CD14-positive monocyte (primary cell): ENCODE measurements around the gene RIC3. TPM values are rescaled to one million over a fixed set of nuclear protein-coding genes. Genes with fewer than 3 reads are reported as not detected.

Experiments
- DNase-seq, 3 donors: peaks; one replicate each; pipeline ENCODE4 v3.0.0-alpha.2; 2011 to 2022
- H2AFZ ChIP-seq: 2 replicates; pipeline ENCODE4 v1.6.0; 2012; ENCODE audit warnings: mild to moderate bottlenecking, low read depth, low read length, inconsistent platforms; ENCODE audit not compliant: insufficient read depth, poor library complexity, severe bottlenecking
- H3K27ac ChIP-seq, 2 donors: 1 replicate in 1 of 2; 2 replicates in 1 of 2; pipeline ENCODE4 v1.5.1; 2012 to 2013; ENCODE audit warnings: low read length in 2 of 2, control low read depth in 1 of 2, inconsistent platforms in 1 of 2, low read depth in 1 of 2, mild to moderate bottlenecking in 1 of 2
- H3K27me3 ChIP-seq, 2 donors: one replicate each; pipeline versions ENCODE4 v1.6.0 to v1.6.1; 2011 to 2013; ENCODE audit warnings: low read length in 2 of 2; ENCODE audit not compliant: control insufficient read depth in 2 of 2, insufficient read depth in 2 of 2
- H3K36me3 ChIP-seq, 2 donors: replicated peaks in 1 of 2; 1 replicate in 1 of 2; 2 replicates in 1 of 2; pipeline versions ENCODE4 v1.5.1 to v1.6.1; 2012 to 2013; ENCODE audit warnings: low read length in 2 of 2, control low read depth in 1 of 2, inconsistent platforms in 1 of 2, mild to moderate bottlenecking in 1 of 2; ENCODE audit not compliant: insufficient read depth in 2 of 2, control insufficient read depth in 1 of 2
- H3K4me1 ChIP-seq, 2 donors: 1 replicate in 1 of 2; 2 replicates in 1 of 2; pipeline versions ENCODE4 v1.5.1 to v1.6.1; 2012 to 2013; ENCODE audit warnings: low read length in 2 of 2, control low read depth in 1 of 2, inconsistent platforms in 1 of 2, mild to moderate bottlenecking in 1 of 2, moderate library complexity in 1 of 2; ENCODE audit not compliant: insufficient read depth in 2 of 2, control insufficient read depth in 1 of 2
- H3K4me2 ChIP-seq: replicated peaks from 2 replicates; pipeline ENCODE3; 2012; ENCODE audit warnings: low read length, moderate library complexity, mild to moderate bottlenecking; ENCODE audit not compliant: poor library complexity, severe bottlenecking; ENCODE audit errors: extremely low read depth
- H3K4me3 ChIP-seq, 3 experiments: fragments of 200-600 bp in 1 of 3; sonication (generic) in 1 of 3; replicated peaks in 1 of 3; 1 replicate in 2 of 3; 2 replicates in 1 of 3; pipeline ENCODE4 v1.5.1; 2011 to 2013; ENCODE audit warnings: low read length in 3 of 3, mild to moderate bottlenecking in 3 of 3, control low read depth in 2 of 3, low read depth in 2 of 3, inconsistent platforms in 1 of 3, moderate library complexity in 1 of 3
- H3K79me2 ChIP-seq: 2 replicates; pipeline ENCODE4 v1.6.0; 2012; ENCODE audit warnings: mild to moderate bottlenecking, control low read depth, inconsistent platforms, low read length, moderate library complexity; ENCODE audit not compliant: insufficient read depth
- H3K9ac ChIP-seq: 2 replicates; pipeline ENCODE4 v1.6.0; 2017; ENCODE audit warnings: low read length, mild to moderate bottlenecking; ENCODE audit not compliant: insufficient read depth, poor library complexity, severe bottlenecking
- H3K9me3 ChIP-seq, 2 donors: replicated peaks in 1 of 2; 1 replicate in 1 of 2; 2 replicates in 1 of 2; pipeline versions ENCODE4 v1.5.1 to v1.6.1; 2012 to 2013; ENCODE audit warnings: low read length in 2 of 2, control low read depth in 1 of 2; ENCODE audit not compliant: control insufficient read depth in 1 of 2, insufficient read depth in 1 of 2
- H4K20me1 ChIP-seq: 2 replicates; pipeline ENCODE4 v1.6.0; 2012; ENCODE audit warnings: mild to moderate bottlenecking, low read length, control low read depth, moderate library complexity; ENCODE audit not compliant: insufficient read depth
- H3K27ac Mint-ChIP-seq, 7 donors: one replicate each; pipeline ENCODE4 v1.8.0; 2020; ENCODE audit warnings: mild to moderate bottlenecking in 7 of 7, mixed read lengths in 7 of 7, moderate library complexity in 6 of 7, inconsistent platforms in 2 of 7
- H3K27me3 Mint-ChIP-seq, 3 donors: one replicate each; pipeline ENCODE4 v1.8.0; 2021 to 2022; ENCODE audit warnings: low read depth in 3 of 3, mild to moderate bottlenecking in 3 of 3, mixed read lengths in 3 of 3, moderate library complexity in 3 of 3, inconsistent platforms in 1 of 3
- H3K36me3 Mint-ChIP-seq, 2 donors: one replicate each; pipeline ENCODE4 v1.8.0; 2020; ENCODE audit warnings: mixed read lengths in 2 of 2, inconsistent platforms in 1 of 2, mild to moderate bottlenecking in 1 of 2
- H3K4me1 Mint-ChIP-seq: one replicate; pipeline ENCODE4 v1.8.0; 2020; ENCODE audit warnings: mild to moderate bottlenecking, mixed read lengths
- H3K4me3 Mint-ChIP-seq, 2 donors: one replicate each; pipeline ENCODE4 v1.8.0; 2020; ENCODE audit warnings: mild to moderate bottlenecking in 2 of 2, mixed read lengths in 2 of 2, moderate library complexity in 1 of 2
- H3K9me3 Mint-ChIP-seq, 7 donors: one replicate each; pipeline ENCODE4 v1.8.0; 2020 to 2022; ENCODE audit warnings: mixed read lengths in 7 of 7, mild to moderate bottlenecking in 6 of 7, moderate library complexity in 6 of 7, inconsistent platforms in 2 of 7
- WGBS: methylation state at CpG from one replicate; pipeline ENCODE4 v1.1.5; 2013; ENCODE audit warnings: missing lambda C conversion rate; ENCODE audit not compliant: insufficient coverage; 5-methylcytosine and 5-hydroxymethylcytosine counted together
- intact Hi-C, 2 donors: fragments of 100-400 bp; cut with micrococcal nuclease; formaldehyde crosslinking; loops; one replicate each; pipeline versions ENCODE4 v1.15.0 to v1.15.1; 2023
- polyA plus RNA-seq, 3 donors: library from polyadenylated mRNA; depleted of rRNA in 1 of 3; unstranded in 2 of 3; stranded (reverse) in 1 of 3; fragments of 300-500 nt in 2 of 3; fragments of >200 nt in 1 of 3; fragmentation: Illumina TruSeq in 2 of 3; gene quantifications; 1 replicate in 2 of 3; 2 replicates in 1 of 3; pipeline ENCODE4 v1.2.3, GENCODE V29; 2012 to 2021
- TF ChIP-seq, protein P1 (sequence below): fragments of 200-600 bp; IDR thresholded peaks from one replicate; pipeline ENCODE4 v1.8.0; 2022; ENCODE audit warnings: antibody characterized with exemption, mild to moderate bottlenecking

RIC3 gene
- polyA plus RNA-seq, 3 donors = 0.17 TPM; not detected in 2

DNA sequence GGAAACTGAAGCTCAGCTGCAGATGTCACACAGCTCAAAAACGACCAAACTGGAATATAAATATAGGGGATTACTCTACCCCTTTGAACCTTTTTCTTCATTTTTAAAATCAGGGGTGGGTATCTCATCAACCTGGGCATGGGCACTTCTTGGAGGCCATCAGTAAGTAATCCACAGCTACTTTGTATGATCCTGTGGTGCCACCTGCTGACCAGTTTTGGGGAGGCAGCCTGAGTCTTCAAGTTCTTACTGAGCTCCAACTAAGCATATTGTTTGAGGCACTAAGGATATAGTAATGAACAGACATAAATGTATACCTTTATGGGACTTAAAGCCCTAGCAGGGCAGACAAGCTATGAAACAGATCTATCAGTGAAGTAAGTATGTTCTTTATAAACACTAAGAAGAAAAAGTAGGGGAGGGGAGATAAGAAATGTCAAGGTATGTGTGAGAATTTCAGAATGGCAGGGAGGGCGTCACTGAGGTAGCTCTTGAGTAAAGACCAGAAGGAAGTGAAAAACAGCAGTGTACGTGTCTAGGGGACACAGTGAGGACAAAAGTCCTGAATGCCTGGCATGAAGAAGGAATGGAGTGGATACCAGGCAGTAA is 69.4 kb downstream of the RIC3 start:
- Mint-ChIP-seq H3K27ac (no peak overlapping the region), H3K27me3 (peaks cover 0 to 3% (median 0%) of the 10 kb centered on the region in 3 donors), H3K4me1 (no peaks in the 10 kb centered on the region), H3K36me3 (no peaks in the 10 kb centered on the region), H3K4me3 (no peak overlapping the region), H3K9me3 (no peaks in the 10 kb centered on the region)
- Histone ChIP-seq H4K20me1 (no peaks in the 10 kb centered on the region), H3K4me3 (no peak overlapping the region), H3K9me3 (no peaks in the 10 kb centered on the region), H3K9ac (no peak overlapping the region), H3K27me3 (no peaks in the 10 kb centered on the region), H3K4me1 (no peaks in the 10 kb centered on the region), H3K27ac (no peak overlapping the region), H3K36me3 (no peaks in the 10 kb centered on the region), H3K79me2 (no peaks in the 10 kb centered on the region), H3K4me2 (no peak overlapping the region), H2AFZ (no peak overlapping the region)
- intact Hi-C loops = loop anchor here in 1 of 2 donors (2.0 kb wide), 1 partner anchor 67 kb away; no protein-coding TSS in a partner anchor
- peak; percentile 13 to 38 (median 33) for DNase-seq
- TF ChIP-seq, protein P1, sequence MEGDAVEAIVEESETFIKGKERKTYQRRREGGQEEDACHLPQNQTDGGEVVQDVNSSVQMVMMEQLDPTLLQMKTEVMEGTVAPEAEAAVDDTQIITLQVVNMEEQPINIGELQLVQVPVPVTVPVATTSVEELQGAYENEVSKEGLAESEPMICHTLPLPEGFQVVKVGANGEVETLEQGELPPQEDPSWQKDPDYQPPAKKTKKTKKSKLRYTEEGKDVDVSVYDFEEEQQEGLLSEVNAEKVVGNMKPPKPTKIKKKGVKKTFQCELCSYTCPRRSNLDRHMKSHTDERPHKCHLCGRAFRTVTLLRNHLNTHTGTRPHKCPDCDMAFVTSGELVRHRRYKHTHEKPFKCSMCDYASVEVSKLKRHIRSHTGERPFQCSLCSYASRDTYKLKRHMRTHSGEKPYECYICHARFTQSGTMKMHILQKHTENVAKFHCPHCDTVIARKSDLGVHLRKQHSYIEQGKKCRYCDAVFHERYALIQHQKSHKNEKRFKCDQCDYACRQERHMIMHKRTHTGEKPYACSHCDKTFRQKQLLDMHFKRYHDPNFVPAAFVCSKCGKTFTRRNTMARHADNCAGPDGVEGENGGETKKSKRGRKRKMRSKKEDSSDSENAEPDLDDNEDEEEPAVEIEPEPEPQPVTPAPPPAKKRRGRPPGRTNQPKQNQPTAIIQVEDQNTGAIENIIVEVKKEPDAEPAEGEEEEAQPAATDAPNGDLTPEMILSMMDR = peak; percentile 75
- 53% methylated on average over 2 of the region's 3 CpGs for WGBS

DNA sequence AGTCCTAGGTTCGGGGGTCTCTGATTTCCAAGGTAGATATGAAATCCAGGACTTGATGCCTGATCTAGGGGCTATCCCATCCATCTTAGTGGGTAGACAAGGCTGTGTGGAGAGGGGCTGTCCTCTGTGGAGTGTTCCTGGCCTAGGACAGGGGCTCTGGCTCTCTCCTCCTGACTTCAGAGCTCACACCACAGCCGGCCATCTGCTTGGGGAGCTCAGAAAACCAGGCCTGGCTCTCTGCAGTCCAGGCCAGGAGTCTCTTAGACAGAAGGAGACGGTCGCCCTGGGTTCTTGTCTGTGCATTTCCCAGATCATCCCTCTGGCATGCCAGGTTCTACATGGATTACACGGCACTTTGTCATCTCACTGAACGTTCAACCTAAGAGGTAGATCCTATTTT is 69.9 kb downstream of the RIC3 start:
- Histone ChIP-seq H2AFZ (no peak overlapping the region), H4K20me1 (no peaks in the 10 kb centered on the region), H3K79me2 (no peaks in the 10 kb centered on the region), H3K27ac (no peak overlapping the region), H3K9ac (no peak overlapping the region), H3K36me3 (no peaks in the 10 kb centered on the region), H3K9me3 (no peaks in the 10 kb centered on the region), H3K4me1 (no peaks in the 10 kb centered on the region), H3K27me3 (no peaks in the 10 kb centered on the region), H3K4me3 (no peak overlapping the region), H3K4me2 (no peak overlapping the region)
- Mint-ChIP-seq H3K36me3 (no peaks in the 10 kb centered on the region), H3K27me3 (peaks cover 0 to 3% (median under 1%) of the 10 kb centered on the region in 3 donors), H3K27ac (no peak overlapping the region), H3K4me3 (no peak overlapping the region), H3K9me3 (no peaks in the 10 kb centered on the region), H3K4me1 (no peaks in the 10 kb centered on the region)
- DNase-seq = no peak
- TF ChIP-seq, protein P1 = no peak
- WGBS = 87% methylated on average over 4 of the region's 6 CpGs
- intact Hi-C loops = loop anchor here in 1 of 2 donors (2.0 kb wide), 1 partner anchor 66 kb away; no protein-coding TSS in a partner anchor
